Left renal cortex interstitium (tissue), 4 donors: ENCODE results near the gene PARP14. TPM values are rescaled to one million over a fixed set of nuclear protein-coding genes. Genes with fewer than 3 reads are reported as not detected.
"Not testable (repeated sequence)": the region's sequence is repeated elsewhere in the genome, so short reads cannot be mapped to it uniquely, and the experiment has no call there.

Source experiments
- DNase-seq, 4 donors: peaks; one replicate each; pipeline ENCODE4 v3.0.0-alpha.2; 2013; ENCODE audit warnings: low read depth in 4 of 4, low spot score in 2 of 4, missing footprints in 1 of 4
- polyA plus RNA-seq, 4 donors: library from polyadenylated mRNA; unstranded; fragments of 120-200 nt; gene quantifications; one replicate each; pipeline ENCODE4 v1.2.1, GENCODE V29; 2013; ENCODE audit not compliant: insufficient read length in 4 of 4

Gene PARP14
- polyA plus RNA-seq, 4 donors, result 19.1 to 29.6 (median 26.6) TPM

GRCh38 chr3:122678506-122678905 lies 2.1 kb upstream of the PARP14 start:
- no peak for DNase-seq

- DNase-seq, result peak; percentile 68 to 78 (median 68)
These were observed 1.4 kb upstream of the PARP14 start for GRCh38 chr3:122679085-122679881.

DNA sequence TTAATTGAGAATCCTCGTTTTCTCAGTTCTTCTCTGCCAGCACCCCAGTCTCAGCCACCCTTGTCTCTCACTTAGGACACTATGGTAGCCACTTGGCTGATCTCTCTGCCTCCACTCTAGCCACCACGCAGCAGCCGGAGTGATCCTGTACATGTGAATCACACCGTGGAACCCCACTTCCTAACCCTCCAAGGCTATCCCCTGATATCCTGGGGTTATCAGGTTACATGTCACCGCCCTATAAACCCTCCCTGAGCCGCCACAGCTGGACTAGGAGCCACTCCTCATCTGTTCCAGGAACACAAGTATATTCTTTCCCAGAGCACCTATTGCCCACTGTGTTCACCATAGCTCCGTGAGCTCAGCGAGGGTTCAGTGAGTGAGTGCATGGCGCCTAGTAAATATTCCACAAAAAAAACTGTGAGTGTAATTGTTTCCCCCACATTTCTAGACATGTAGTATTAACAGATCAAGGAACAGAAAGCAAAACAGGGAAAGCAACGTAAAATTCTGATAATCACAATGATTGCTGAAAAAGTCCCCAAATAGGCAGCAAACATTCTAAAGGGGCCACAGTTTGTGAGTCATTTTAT lies 661 bp upstream of the PARP14 start:
- DNase-seq, result peak; percentile 15 to 36 (median 21)

DNA sequence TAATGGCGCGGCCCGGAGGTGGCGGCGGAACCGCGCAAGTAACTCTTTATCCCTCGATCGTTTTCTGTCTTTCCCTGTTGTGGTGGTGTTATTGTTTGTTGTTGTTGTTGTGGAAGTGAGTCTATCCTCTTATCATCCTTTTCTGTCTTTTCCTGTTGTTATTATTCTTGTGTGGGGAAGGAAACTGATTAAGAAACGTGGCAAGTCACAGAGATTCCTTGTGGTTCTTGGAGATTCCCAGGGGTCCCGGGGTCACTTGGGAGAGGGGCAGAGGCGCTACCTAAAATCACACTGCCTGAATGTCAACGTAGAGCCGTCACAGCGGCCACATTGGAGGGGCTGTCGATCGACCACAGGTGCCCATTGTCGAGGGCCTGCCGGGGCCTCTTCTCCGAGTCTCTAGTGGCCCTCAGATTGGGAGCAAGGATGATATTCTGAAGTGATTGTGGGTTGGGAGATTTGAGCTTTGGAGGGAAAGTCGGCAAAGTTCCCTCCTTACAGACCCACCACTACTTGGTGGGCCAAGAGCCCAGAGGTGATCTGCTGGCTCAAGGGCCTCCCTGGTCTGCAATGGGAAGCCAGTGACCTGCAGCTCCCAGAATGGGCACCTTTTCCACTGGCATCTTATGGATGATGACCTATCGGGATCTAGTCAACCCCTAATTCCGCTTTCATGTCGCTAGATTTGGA lies 790 bp downstream of the PARP14 start:
- peak in 1 of 4 donors; percentile 17 for DNase-seq

DNA sequence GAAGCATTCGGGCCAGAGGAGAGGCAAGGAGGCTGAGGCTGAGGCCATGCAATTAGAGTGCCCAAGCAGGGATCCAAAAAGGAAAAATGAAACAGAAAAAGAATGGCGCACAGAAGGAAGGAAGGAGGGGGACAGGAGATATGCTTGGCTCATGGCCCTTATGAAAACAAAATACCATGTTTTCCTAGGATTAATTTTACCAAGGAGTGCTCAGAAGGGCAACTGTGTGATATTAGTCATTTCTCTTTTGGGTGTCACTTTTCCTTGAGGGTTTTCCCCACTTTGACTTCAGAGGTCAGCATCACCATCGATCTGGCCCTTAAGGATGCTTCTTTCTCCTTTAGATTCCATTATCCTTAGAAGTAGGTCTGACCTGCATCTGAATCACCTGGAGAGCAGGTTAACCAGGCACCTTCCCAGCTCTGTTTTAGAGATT lies 1.4 kb downstream of the PARP14 start:
- DNase-seq, result no peak

GRCh38 chr3:122682778-122683411 lies 2.3 kb downstream of the PARP14 start:
- DNase-seq, result not testable (repeated sequence)

- DNase-seq, result no peak
These were observed 6.7 kb downstream of the PARP14 start for GRCh38 chr3:122687298-122687697.

GRCh38 chr3:122688996-122689395 lies 8.4 kb downstream of the PARP14 start:
- DNase-seq, result no peak

- no peak for DNase-seq
These were observed 8.9 kb downstream of the PARP14 start for GRCh38 chr3:122689587-122689986.

DNA sequence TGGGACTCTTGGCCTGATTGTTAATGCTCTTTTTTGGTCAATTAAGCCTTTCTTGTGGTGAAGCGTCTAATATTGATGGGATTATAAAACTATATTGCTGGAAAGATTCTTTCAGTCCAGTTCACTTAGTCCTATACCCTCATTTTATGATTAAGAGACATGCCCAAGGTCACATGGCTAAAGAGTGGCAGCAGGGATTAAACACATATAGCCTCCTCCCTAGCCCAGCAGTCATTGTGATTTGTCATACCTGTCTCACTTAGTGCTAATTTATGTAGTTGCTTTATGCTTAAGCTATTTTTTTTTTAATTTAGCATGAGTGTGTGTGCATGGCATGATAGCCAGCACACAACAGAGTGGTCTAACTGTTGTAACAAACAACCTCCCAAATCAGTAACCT lies 9.5 kb downstream of the PARP14 start:
- no peak for DNase-seq

- no peak for DNase-seq
These were observed 10.6 kb downstream of the PARP14 start for GRCh38 chr3:122691195-122691594.

DNA sequence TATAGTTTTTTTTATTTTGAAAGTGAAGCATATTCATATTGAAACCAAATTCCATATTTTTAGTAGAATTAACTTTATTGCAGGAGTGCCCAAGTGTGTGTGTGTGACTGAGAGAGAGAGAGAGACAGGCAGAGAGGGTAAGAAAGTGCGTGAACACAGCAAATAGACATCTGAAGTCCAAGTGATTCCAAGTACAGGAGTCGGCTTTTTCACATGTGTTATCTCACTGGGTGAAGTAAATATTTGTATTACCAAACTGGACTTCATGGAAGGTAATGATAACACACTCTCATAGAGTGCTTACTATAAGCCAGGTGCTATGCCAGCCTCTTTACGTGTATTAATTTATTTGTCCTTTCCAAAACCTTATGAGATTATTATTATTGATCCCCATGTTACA lies 12.0 kb downstream of the PARP14 start:
- no peak for DNase-seq

DNA sequence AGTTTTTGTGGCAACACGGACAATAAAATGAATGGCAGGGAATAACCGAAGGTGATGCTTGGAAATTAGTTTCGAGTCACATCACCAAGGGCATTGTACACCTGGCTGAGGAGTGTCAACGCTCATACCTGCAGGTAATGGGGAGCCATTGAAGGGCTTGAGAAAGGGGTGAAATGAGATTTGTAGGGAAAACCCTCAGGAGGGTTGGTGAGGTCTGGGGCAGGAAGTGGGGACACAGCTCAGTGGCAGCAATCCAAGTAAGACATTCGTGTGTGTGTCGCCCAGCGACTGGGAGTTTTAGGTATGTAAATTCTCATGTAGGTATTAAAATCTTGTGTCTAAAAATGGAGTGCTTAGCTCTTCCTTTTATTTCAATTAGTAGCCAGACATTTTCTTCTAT lies 14.3 kb downstream of the PARP14 start:
- DNase-seq, result no peak

DNA sequence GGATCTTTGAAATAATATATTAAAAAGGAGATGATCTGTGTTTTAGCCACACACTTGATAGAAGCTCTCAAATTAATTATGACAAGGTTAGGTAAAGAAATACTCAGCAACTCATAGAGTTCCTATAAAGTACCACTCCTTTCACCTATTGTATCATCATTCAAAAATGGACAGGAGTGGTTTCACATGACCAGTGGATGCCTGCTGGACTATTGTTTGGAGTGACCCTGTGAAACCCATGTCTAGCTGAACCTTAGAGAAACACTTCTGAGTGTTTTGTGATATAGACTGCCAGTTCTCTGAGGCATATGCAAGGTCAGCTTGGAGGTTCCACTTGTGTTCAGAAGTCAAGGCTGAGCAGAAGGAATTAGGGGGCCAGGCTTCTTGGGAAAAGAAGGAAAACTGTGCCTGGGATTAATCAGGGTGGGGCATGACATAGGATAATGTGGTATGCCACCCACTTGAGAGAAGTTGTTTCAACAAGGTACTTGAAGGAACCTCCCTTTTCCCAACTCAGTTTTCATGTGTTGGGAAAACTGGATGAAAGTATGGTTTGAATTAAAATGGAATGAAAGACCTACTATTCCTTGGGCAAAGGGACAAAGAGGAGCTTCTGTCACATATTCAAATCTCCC lies 15.4 kb downstream of the PARP14 start:
- DNase-seq, result no peak

GRCh38 chr3:122697952-122698620 lies 17.4 kb downstream of the PARP14 start:
- no peak for DNase-seq

GRCh38 chr3:122700193-122700592 lies 19.6 kb downstream of the PARP14 start:
- no peak for DNase-seq

- DNase-seq, result no peak
These were observed 24.7 kb downstream of the PARP14 start for GRCh38 chr3:122705379-122705778.

DNA sequence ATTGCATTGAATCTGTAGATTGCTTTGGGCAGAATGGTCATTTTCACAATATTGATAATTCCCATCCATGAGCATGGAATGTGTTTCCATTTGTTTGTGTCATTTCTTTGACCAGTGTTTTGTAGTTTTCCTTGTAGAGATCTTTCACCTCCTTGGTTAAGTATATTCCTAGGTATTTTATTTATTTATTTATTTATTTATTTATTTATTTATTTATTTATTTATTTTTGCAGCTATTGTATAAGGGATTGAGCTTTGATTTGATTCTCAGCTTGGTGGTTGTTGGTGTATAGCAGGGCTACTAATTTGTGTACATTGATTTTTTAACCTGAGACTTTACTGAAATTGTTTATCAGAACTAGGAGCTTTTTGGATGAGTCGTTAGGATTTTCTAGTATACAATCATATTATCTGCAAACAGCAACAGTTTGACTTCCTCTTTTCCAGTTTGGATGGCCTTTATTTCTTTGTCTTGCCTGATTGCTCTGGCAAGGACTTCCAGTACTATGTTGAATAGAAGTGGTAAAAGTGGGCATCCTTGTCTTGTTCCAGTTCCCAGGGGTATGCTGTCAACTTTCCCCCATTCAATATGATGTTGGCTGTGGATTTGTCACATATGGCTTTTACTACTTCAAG lies 30.1 kb downstream of the PARP14 start:
- not testable (repeated sequence) for DNase-seq

GRCh38 chr3:122714273-122714672 lies 33.6 kb downstream of the PARP14 start:
- DNase-seq, result no peak

- DNase-seq, result no peak
These were observed 36.0 kb downstream of the PARP14 start for GRCh38 chr3:122716667-122717066.
